IPS DF 6.9 (cell line): ENCODE data around the gene MLH3.

Experiments
- DNase-seq: peaks from one replicate; pipeline ENCODE4 v3.0.0-alpha.2; 2013; ENCODE audit warnings: low read depth, low spot score
- H3K27ac ChIP-seq: one replicate; pipeline ENCODE4 v1.5.1; 2013; ENCODE audit warnings: low read length, control low read depth
- H3K27me3 ChIP-seq: 2 replicates; pipeline ENCODE4 v1.6.1; 2013; ENCODE audit warnings: mild to moderate bottlenecking, low read length; ENCODE audit not compliant: control insufficient read depth, insufficient read depth
- H3K36me3 ChIP-seq: 2 replicates; pipeline ENCODE4 v1.6.1; 2013; ENCODE audit warnings: low read length; ENCODE audit not compliant: control insufficient read depth, insufficient read depth
- H3K4me1 ChIP-seq: 2 replicates; pipeline ENCODE4 v1.6.1; 2013; ENCODE audit warnings: low read length; ENCODE audit not compliant: control insufficient read depth, insufficient read depth
- H3K4me3 ChIP-seq: 2 replicates; pipeline ENCODE4 v1.5.1; 2013; ENCODE audit warnings: mild to moderate bottlenecking, low read length
- H3K9me3 ChIP-seq: 2 replicates; pipeline ENCODE4 v1.6.1; 2013; ENCODE audit warnings: low read length, inconsistent platforms; ENCODE audit not compliant: control insufficient read depth, insufficient read depth
- WGBS: extraction: QIAGEN DNeasy Blood & Tissue Kit; methylation state at CpG from one replicate; pipeline ENCODE4 v1.1.7; 2013; ENCODE audit warnings: mixed read lengths, missing lambda C conversion rate; ENCODE audit not compliant: insufficient read length, insufficient coverage; 5-methylcytosine and 5-hydroxymethylcytosine counted together

Gene MLH3

GRCh38 chr14:75050852-75051555 is at the start of gene MLH3:
MLH3 (minus strand) TSS chr14:75051467; CDS start chr14:75049655, 1,812 bp downstream.
- Histone ChIP-seq H3K4me3 (peak within 1 kb of the TSS; percentile 65; the same call in 1 of the 2 replicates), H3K27me3 (no peaks in the 10 kb centered on the region), H3K4me1 (no peaks in the 10 kb centered on the region), H3K36me3 (no peaks in the 10 kb centered on the region), H3K27ac (no peak within 1 kb of the TSS), H3K9me3 (no peaks in the 10 kb centered on the region)
- WGBS = no CpG with 5 or more reads among the region's 59 CpGs
- peak; percentile 82 for DNase-seq

- Histone ChIP-seq H3K4me3 (no peak overlapping the region), H3K27ac (no peak overlapping the region), H3K36me3 (peaks cover 3% of the 10 kb centered on the region; the same call in 1 of the 2 replicates), H3K4me1 (no peaks in the 10 kb centered on the region), H3K9me3 (no peaks in the 10 kb centered on the region), H3K27me3 (no peaks in the 10 kb centered on the region)
- DNase-seq = no peak
- no CpG with 5 or more reads among the region's 1 CpG for WGBS
Measured at GRCh38 chr14:75098682-75099081, 47.4 kb upstream of the MLH3 start.

GRCh38 chr14:75098212-75098611 is 46.9 kb upstream of the MLH3 start:
- DNase-seq = no peak
- no peaks in the 10 kb centered on the region for H3K9me3 ChIP-seq
- no peaks in the 10 kb centered on the region for H3K27me3 ChIP-seq
- H3K27ac ChIP-seq = no peak overlapping the region
- H3K36me3 ChIP-seq = peaks cover 3% of the 10 kb centered on the region; the same call in 1 of the 2 replicates
- H3K4me3 ChIP-seq = no peak overlapping the region
- no peaks in the 10 kb centered on the region for H3K4me1 ChIP-seq

- Histone ChIP-seq H3K36me3 (peaks cover 3% of the 10 kb centered on the region; the same call in 1 of the 2 replicates), H3K27ac (no peak overlapping the region), H3K4me3 (no peak overlapping the region), H3K27me3 (no peaks in the 10 kb centered on the region), H3K9me3 (no peaks in the 10 kb centered on the region), H3K4me1 (no peaks in the 10 kb centered on the region)
- DNase-seq = no peak
- no CpG with 5 or more reads among the region's 6 CpGs for WGBS
Measured at GRCh38 chr14:75096959-75097358, 45.7 kb upstream of the MLH3 start.

DNA sequence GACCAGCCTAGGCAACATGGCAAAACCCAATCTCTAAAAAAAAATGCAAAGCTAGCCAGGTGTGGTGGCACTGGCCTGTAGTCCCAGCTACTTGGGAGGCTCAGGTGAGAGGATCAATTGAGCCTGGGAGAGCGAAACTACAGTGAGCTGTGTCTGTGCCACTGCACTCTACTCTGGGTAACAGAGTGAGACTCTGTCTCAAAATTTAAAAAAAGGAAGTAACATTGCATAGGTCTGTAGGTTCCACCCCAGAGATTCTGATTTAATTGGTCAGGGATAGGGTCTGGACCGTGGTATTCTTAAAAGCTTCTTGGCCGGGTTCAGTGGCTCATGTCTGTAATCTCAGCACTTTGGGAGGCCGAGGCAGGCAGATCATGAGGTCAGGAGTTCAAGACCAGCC is 44.4 kb upstream of the MLH3 start:
- Histone ChIP-seq H3K27me3 (no peaks in the 10 kb centered on the region), H3K9me3 (no peaks in the 10 kb centered on the region), H3K4me1 (no peaks in the 10 kb centered on the region), H3K4me3 (no peak overlapping the region), H3K27ac (no peak overlapping the region), H3K36me3 (peaks cover 3% of the 10 kb centered on the region; the same call in 1 of the 2 replicates)
- no CpG with 5 or more reads among the region's 4 CpGs for WGBS
- no peak for DNase-seq

GRCh38 chr14:75094896-75095295 is 43.6 kb upstream of the MLH3 start:
- Histone ChIP-seq H3K27me3 (no peaks in the 10 kb centered on the region), H3K27ac (no peak overlapping the region), H3K4me3 (no peak overlapping the region), H3K4me1 (no peaks in the 10 kb centered on the region), H3K9me3 (no peaks in the 10 kb centered on the region), H3K36me3 (peaks cover 3% of the 10 kb centered on the region; the same call in 1 of the 2 replicates)
- DNase-seq = no peak
- no CpG with 5 or more reads among the region's 3 CpGs for WGBS

GRCh38 chr14:75092698-75093097 is 41.4 kb upstream of the MLH3 start:
- H3K36me3 ChIP-seq = no peaks in the 10 kb centered on the region; the same call in 1 of the 2 replicates
- WGBS = no CpG with 5 or more reads among the region's 2 CpGs

DNA sequence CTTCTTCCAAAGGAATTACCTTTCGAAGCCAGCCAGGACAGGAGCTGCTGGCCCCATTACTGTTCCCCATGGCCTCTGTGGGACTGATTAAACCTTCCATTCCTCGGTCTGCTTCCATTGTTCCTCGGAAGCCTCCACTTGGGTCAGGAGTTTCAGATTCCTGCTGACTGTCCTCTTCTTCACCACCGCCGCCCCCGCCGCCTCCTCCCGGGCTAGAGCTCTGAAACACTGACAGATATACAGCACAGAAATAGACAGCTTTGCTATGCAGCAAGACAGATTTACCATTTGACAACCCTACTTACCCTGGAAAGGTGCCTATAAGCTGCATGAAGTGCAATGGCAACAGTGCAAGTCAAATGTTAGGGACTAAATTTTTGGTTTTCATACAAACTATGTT is 40.0 kb upstream of the MLH3 start:
- Histone ChIP-seq H3K4me3 (no peak overlapping the region), H3K27ac (no peak overlapping the region), H3K9me3 (no peaks in the 10 kb centered on the region), H3K4me1 (no peaks in the 10 kb centered on the region), H3K27me3 (no peaks in the 10 kb centered on the region), H3K36me3 (peaks cover 2% of the 10 kb centered on the region; the same call in 1 of the 2 replicates)
- WGBS = no CpG with 5 or more reads among the region's 8 CpGs
- no peak for DNase-seq

More at GRCh38 chr14:75092698-75093097, 41.4 kb upstream of the MLH3 start:
- no peak for DNase-seq
- no peak overlapping the region for H3K4me3 ChIP-seq
- H3K9me3 ChIP-seq = no peaks in the 10 kb centered on the region
- no peaks in the 10 kb centered on the region for H3K27me3 ChIP-seq
- no peaks in the 10 kb centered on the region for H3K4me1 ChIP-seq
- H3K27ac ChIP-seq = no peak overlapping the region

DNA sequence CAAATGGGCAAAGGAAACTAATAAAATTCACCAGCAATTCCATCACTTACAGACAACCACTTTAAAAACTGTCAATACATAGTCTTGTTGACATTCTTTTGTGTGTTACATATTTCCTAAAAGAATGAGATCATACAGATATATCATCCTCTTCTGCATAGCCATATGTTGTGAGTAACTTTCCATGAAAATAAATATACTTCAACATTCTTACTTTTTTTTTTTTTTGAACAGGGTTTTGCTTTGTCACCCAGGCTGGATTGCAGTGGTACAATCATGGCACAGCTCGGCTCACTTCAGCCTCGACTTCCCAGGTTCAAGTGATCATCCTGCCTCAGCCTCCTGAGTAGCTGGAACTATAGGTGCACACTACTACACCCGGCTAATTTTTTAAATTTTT is 39.1 kb upstream of the MLH3 start:
- no peak overlapping the region for H3K4me3 ChIP-seq
- no peak for DNase-seq
- no peak overlapping the region for H3K27ac ChIP-seq
- no peaks in the 10 kb centered on the region for H3K27me3 ChIP-seq
- H3K36me3 ChIP-seq = peaks cover 2% of the 10 kb centered on the region; the same call in 1 of the 2 replicates
- no CpG with 5 or more reads among the region's 3 CpGs for whole genome bisulfite sequencing
- H3K4me1 ChIP-seq = no peaks in the 10 kb centered on the region
- no peaks in the 10 kb centered on the region for H3K9me3 ChIP-seq

DNA sequence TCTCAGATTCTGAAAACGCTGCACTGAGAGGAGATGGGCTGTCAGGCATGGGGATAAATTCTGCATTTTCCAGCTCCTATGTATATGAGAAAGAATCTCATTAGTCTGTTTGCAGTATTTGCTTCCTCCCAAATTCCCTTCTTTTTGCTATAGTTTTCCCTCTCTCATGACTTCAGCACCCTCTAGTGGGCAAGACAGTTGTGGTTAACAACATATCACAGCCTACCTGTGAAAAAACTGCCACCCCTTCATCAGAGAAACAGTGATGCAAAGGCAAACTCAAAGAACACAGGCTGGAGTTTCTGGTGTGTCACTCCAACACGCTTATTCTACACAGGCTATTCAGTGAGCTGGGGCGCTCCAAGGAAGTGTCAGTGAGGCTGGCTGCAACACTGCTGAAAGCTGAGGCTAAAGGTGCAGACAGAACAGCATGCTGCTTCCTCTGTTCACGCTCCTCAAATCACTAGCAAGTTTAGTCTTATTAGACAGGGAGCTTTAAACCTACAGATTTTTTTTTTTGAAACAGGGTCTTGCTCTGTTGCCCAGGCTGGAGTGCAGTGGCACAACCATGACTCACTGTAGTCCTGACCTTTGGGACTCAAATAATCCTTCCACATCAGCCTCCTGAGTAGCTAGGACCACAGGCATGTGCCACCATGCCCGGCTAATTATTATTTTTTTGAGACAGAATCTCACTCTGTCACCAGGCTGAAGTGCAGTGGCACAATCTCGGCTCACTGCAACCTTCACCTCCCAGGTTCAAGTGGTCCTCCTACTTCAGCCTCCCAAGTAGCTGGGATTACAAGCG is 37.5 kb upstream of the MLH3 start:
- no peaks in the 10 kb centered on the region for H3K4me1 ChIP-seq
- no peaks in the 10 kb centered on the region for H3K27me3 ChIP-seq
- no peaks in the 10 kb centered on the region for H3K9me3 ChIP-seq
- H3K27ac ChIP-seq = no peak overlapping the region
- H3K36me3 ChIP-seq = peaks cover 12% of the 10 kb centered on the region; the same call in 1 of the 2 replicates
- peak; percentile 39 for DNase-seq
- WGBS = no CpG with 5 or more reads among the region's 7 CpGs
- no peak overlapping the region for H3K4me3 ChIP-seq
